OCI-LY1 (cell line): ENCODE measurements around the gene GLI2.

ENCODE experiments used
- CTCF ChIP-seq: fragments of 200-600 bp; sonication (generic), shearing (Covaris generic); IDR thresholded peaks from 2 replicates; pipeline ENCODE4 v1.5.1; 2017; ENCODE audit warnings: mild to moderate bottlenecking, antibody characterized with exemption, low read length, moderate library complexity, mixed read lengths
- EZH2 ChIP-seq: fragments of 200-600 bp; sonication (generic), shearing (Covaris generic); IDR thresholded peaks from 2 replicates; pipeline ENCODE4 v1.8.0; 2017; ENCODE audit warnings: borderline replicate concordance, mixed run types, mild to moderate bottlenecking, antibody characterized with exemption, low read length, moderate library complexity, mixed read lengths

DNA sequence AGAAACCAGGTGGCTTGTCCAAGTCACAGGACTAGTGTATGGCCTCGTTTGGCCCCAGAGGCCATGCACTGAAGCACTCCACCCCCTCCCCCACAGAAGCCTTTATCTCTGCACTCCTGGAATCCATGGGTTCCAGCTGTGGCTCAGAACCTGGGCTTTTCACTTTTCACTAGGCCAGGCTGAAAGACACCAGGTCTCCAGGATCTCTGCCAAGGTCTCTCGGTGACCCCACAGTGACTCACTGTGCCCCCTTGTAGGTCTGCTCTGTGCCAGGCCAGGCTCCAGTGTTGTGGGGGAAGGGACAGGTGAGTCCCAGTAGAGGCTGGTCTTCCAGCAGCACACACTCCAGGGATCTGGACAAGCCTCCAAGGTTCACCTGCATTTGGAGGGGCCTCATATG lies 31.0 kb upstream of the GLI2 start:
- TF ChIP-seq CTCF = no peak
- no peak for TF ChIP-seq EZH2
